ENCODE measurements around the gene ATN1.
"Not testable (repeated sequence)": the region's sequence is repeated elsewhere in the genome, so short reads cannot be mapped to it uniquely, and the experiment has no call there.

The ATN1 gene

DNA sequence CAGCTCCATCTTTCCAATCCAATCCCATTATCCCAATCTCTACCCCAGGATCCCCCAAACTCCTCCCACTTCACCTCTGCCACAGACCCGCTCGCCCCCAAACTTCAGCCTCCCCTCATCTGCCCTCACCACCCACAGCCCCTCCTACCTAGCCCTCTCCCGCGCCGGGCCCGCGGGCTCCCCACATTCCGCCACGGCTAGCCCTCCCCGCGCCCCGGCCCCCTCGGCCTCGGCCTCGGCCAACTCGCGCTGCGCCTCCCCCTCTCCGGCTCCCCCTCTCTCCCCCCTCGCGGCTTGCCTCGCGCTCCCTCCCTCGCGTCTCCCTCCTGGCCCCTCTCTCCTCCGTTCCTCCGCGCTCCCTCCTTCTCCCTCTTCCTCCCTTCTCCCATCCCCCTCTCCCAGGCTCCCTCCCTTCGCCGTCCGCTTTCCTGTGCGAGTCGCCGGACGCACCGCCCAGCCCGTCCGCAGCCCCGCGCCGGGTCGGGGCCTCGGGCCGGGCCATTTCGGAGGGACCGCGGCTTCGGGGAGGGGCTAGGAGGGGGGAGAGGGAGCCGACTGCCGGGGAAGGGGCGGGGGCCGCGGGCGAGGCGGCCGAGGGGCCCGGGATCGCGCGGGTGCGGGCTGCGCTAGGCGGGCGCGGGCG, at the start of gene ATN1:
Gene ATN1, plus strand, starts transcription at position 581 of the 643 bp plus-strand sequence. CDS start 6,043 bp downstream, outside the sequence.
- DNase-seq = no peak

DNA sequence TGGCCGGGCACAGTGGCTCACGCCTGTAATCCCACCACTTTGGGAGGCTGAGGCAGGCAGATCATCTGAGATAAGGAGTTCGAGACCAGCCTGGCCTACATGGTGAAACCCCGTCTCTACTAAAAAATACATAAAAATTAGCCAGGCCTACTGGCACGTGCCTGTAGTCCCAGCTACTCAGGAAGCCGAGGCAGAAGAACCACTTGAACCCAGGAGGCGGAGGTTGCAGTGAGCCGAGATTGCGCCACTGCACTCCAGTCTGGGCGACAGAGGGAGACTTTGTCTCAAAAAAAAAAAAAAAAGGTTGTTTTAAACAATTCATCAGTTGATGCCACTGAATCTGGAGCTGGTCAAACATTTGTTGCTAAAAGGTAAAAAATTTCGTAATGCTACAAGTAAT, 47.9 kb upstream of the ATN1 start:
- DNase-seq = not testable (repeated sequence)

- no peak for DNase-seq
These were observed 44.5 kb upstream of the ATN1 start for GRCh38 chr12:6883252-6883651.

DNA sequence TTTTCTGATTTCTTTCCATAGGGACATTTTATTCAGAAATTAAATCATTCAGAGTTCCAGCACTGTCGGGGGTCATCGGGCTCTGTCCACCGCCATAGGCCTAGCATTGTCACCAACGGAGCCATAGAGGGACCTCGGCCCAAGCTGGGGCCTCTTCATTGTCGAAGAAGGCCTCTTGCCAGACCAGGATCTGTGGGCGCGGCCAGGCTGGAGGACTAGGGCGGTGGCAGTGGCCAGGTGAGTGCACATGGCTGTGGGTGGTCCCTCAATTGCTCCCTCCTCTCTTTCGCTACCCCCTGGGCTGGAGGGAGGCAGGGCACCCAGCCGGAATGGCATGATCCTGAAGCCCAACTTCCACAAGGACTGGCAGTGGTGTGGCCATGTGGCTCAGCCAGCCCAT, 44.1 kb upstream of the ATN1 start:
- no peak for DNase-seq

DNA sequence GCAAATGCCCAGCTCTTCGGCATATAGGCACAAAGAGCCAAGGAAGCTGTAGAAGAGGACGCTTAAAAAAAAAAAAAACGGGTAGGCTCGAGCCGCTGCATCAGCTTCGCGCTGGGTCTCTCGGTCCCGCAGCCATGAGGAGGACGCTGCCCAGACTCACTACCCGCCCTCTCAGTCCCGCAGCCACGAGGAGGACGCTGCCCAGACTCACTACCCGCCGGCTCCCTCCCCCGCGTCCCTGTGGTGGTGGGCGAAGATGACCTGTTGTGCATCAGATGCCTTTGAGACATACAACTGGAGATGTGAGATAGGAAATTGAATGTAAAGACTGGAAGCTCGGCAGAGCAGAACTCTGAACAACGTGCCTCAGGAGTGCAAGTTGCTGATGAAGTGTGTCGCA, 43.2 kb upstream of the ATN1 start:
- DNase-seq = no peak

GRCh38 chr12:6886206-6886999, 41.4 kb upstream of the ATN1 start:
- not testable (repeated sequence) for DNase-seq

- no peak for DNase-seq
These were observed 40.3 kb upstream of the ATN1 start for GRCh38 chr12:6887460-6887859.

DNA sequence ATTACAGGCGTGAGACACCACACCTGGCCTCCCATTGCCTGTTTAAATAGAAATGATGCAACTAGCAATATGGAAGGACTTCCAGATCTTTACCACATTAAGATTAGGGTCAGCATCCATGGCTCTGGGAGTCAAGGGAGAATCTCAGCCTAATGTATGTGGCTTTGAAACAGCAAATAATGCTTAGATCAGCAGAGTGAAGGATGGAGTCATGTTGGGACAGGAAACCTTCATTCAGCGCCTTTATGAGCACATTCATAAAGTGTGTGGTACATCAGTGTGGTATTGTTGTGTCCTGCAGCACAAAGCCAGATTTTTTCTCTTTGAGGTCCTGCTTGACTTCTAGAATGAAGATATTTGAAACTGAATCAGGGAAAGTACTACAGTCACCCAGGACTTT, 39.4 kb upstream of the ATN1 start:
- DNase-seq = no peak

GRCh38 chr12:6888794-6889193, 39.0 kb upstream of the ATN1 start:
- DNase-seq = not testable (repeated sequence)

DNA sequence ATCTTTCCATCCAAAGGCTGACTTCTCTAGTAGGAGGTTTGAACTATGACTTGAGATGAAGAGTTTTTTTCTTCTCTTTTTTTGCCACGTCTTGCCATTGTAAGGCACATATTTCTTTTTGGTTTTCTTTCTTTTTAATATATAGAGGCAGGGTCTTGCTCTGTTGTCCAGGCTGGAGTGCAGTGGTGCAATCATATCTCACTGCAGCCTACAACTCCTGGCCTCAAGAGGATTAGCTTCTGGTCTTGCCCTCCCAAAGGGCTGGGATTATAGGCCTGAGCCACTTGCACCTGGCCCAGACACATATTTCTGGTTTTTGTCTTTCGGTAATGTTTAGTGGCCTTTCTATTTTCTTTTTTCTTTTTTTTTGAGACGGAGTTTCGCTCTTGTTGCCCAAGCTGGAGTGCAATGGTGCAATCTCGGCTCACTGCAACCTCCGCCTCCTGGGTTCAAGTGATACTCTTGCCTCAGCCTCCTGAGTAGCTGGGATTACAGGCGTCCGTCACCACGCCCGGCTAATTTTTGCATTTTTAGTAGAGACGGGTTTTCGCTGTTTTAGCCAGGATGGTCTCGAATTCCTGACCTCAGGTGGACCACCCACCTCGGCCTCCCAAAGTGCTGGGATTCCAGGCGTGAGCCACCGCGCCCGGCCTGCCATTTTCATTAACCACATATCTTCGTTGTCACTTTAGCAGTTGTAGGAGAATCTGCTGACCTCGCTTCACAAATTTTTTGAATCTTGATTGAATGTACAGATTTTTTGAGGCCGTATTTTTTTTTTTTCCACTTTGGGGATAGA, 37.8 kb upstream of the ATN1 start:
- DNase-seq = not testable (repeated sequence)

DNA sequence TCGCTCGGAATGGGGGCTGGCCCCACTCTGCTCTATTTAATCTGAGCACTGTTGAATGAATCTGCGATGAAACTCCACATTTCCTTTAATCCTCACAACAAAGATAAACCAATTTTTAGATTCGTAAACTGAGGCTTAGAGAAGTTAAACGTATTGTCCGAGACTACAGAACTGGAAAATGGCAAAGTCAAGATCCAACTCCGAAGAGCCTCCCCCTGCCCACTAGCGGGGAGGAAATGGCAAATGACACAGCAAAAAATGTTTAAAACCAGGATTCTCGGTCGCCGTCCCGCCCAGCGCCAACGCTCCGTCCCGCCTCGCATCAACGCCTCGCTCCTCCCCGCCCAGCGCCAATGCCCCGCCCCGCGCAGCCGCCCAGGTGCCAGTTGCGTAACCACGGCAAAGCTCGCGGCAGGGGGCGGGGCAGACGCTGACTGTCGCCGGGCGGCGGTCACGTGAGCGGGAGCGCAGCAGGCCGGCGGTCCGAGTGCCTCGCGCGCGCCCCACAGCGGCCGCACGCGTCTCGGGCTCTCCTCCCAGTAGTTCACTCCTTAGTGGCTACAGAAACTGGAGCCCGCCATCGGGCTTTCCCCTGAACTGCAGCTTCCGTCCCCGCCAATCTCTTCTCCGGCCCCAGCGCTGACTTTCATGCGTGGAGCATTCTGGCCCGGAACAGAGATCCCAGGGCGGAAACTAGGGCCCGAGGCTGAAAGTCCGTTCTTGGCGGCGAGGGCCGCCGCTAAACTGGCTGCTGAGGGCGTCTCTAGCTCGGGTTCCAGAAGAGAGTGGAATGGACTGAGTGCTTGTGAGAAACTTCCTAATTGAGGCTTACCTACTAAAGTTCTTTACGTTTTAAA, 36.7 kb upstream of the ATN1 start:
- DNase-seq = peak; percentile 94

DNA sequence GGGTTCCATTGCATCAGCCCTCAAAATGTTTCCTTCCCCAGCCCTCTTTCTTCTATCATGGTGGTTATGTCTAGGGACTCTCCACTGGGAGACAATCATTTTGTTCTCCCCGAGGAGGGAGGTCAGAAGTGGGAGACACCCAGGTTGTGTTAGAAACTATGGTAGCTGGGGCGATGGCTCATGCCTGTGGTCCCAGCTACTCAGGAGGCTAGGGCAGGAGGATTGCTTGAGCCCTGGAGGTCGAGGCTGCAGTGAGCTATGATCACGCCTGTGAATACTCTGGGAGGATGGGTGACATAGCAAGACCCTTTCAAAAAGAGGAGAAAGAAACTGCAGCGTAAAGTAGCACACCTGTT, 36.1 kb upstream of the ATN1 start:
- no peak for DNase-seq

- not testable (repeated sequence) for DNase-seq
These were observed 35.1 kb upstream of the ATN1 start for GRCh38 chr12:6892683-6893082.

DNA sequence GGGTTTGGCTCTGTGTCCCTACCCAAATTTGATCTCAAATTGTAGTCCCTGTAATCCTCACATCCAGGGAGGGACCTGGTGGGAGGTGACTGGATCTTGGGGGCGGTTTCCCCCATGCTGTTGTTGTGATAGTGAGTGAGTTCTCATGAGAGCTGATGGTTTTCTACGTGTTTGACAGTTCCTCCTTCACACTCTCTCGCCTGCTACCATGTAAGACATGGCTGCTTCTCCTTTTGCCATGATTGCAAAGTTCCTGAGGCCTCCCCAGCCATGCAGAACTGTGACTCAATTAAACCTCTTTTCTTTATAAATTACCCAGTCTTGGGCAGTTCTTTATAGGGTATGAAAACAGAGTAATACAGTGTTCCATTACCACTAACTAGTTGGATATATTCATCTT, 33.4 kb upstream of the ATN1 start:
- no peak for DNase-seq

DNA sequence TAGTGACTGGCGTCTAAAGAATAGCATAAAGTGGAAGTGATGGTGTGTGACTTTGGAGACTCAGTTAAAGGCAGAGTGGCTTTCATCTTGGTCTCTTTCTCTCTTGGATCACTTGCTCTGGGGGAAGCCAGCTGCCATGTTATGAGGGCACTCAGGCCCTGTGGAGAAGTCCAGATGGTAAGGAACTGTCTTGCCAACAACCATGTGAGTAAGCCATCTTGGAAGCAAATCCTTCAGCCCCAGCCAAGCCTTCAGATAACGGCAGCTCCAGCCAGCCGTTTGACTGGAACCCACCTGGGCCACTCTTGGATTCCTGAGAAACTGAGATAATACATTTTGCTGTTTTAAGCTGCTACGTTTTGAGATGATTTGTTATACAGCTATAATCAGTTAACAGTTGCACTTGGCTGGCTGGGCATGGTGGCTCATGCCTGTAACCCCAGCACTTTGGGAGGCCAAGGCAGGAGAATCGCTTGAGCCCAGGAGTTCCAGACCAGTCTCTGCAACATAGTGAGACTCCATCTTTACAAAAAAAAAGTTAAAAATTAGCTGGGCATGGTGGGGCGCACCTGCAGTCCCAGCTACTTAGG, 30.8 kb upstream of the ATN1 start:
- peak; percentile 80 for DNase-seq

DNA sequence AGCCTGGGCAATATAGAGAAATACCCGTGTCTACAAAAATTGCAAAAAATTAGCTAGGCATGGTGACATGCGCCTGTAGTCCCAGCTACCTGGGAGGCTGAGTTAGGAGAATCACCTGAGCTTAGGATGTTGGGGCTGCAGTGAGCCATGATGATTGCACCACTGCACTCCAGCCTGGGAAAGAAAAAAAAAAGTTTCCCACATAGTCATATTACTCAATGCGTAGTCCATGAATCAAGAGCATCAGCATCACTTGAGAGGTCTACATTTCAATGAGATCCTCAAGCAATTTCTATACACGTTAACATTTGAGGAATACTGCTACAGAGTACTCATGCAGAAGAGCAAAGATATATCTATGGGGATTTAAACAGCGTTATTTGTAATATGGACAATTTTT, 28.3 kb upstream of the ATN1 start:
- no peak for DNase-seq

DNA sequence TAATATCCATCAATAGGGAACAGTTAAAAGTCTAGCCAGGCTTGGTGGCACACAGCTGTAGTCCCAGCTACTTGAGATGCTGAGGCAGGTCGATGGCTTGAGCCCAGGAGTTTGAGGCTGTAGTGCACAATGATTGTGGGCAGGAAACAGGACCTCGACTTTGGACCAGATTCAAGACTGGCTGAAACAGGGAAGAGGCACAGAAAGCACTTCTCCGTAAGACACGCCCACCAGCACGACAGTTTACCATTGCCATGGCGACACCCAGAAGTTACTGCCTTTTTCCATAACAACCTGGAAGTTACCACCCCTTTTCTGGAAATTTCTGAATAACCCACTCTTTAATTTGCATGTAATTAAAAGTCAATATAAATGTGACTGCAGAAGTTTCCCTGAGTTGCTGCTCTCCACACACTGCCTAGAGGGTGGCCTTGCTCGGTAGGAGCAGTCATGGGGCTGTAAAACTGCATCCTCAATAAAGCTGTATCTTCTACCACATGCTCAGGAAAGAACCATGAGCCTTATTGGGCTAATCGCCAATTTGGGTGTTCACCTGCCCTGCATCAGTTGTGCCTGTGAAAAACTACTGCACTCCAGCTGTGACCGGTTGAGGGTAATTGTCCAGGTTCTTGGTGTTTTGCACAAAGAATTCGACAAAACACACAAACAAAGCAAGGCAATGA, 27.8 kb upstream of the ATN1 start:
- no peak for DNase-seq

DNA sequence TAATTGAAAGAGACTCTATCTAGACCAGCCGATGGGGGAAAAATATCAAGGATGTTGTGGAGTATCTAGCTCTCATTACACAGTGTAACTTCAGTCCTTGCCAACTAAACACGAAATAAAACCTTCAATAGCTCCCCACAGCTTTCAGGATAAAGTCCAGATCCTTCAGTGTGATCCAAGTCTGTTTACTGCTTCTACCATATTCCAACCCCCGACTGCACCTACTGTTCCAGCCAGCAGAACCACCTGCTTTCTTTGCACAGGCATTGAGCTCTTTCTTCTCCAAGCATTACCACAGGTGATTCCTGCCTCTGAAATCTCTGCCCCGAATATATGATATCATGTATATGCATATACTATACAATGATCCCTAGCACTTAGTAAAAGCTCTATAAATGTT, 25.3 kb upstream of the ATN1 start:
- no peak for DNase-seq

- no peak for DNase-seq
These were observed 24.0 kb upstream of the ATN1 start for GRCh38 chr12:6903722-6904121.

GRCh38 chr12:6904280-6905276, 23.2 kb upstream of the ATN1 start, which contains the start of gene LRRC23:
Gene LRRC23 (plus strand): TSS chr12:6904822. CDS start chr12:6905634, 812 bp downstream.
- DNase-seq = peak; percentile 94

Data from NCI-H446 treated with DMSO at 0.1 percent for 48 hours (cell line).